ENCODE results near the gene SRGAP1. TPM values are rescaled to one million over a fixed set of nuclear protein-coding genes. Genes with fewer than 3 reads are reported as not detected.

Gene SRGAP1
- total RNA-seq, 1 donor from 2014 or later = 15.8 TPM

GRCh38 chr12:63935361-63935760 lies 90.9 kb downstream of the SRGAP1 start:
- no peak for DNase-seq (ENCODE audit: low spot score)

GRCh38 chr12:63937378-63938316 lies 93.1 kb downstream of the SRGAP1 start:
- no peak for DNase-seq (ENCODE audit: low spot score)

GRCh38 chr12:63940310-63941005 lies 96.0 kb downstream of the SRGAP1 start:
- no peak for DNase-seq (ENCODE audit: low spot score)

DNA sequence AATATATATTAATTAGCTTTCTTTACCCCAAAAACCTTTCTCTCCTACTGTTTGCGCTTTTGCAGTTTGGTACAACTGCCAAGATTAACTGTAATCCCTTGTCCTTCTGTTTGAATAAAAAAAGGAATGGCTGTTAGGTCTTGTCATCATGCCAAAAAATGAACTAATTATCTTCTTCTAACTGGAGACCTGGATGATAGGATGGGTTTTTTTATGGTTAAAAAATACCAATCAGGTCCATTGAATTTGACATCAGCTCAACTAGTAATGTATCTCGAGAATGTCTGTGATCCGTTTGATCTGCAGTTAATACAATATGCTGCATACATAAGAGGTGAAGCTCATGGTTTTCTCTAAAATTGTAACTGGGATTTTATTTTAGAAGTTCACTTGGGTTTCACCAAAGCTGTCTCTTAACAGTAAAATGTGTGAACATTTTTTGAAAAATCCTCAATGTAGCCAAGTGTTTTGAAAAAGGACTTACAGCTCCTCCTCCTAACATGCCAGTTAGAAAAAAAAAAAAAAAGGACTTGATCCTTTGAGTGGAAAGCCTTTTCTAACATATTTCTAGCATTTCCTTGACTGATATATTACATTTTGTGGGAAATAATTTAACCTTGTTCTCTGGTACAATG lies 96.8 kb downstream of the SRGAP1 start:
- no peak for DNase-seq (ENCODE audit: low spot score)

- DNase-seq (ENCODE audit: low spot score) = no peak
Observed at GRCh38 chr12:63941879-63942278, 97.4 kb downstream of the SRGAP1 start.

DNA sequence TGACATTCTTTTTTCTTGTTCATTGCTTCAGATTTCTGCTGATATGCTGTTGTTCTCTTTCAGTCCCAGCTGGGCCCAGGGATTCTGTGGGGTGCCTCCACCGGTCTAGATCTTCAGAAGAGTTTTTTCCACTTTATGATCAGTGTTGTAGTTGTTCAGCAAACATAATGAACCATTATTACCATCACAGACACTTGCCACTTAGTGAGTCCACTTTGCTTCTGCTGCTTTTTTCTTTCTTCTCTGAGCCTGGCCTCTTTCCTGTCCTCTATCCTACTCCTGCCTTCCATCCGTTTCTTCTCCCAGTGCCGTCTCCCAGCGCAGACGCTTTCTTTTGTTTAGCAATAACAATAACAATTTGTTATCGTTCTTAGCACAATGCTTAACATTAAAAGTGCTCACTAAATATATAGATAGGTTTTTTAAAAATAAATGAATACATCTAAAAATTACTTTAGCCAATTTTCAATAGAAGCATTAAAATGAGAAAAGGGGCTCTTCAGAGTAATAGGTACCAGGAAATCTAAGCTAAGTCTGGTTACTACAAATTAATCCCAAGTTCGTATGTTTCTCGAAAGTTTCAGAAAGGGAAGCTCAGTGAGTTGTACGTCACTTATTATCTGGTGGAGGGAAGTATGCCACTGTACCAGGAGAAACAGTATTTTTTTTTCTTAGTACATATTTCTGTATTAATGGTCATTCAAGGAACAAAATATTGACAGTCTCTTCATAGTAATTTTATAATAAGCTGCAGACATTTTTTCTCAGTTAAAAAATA lies 98.2 kb downstream of the SRGAP1 start:
- DNase-seq (ENCODE audit: low spot score) = no peak

- DNase-seq (ENCODE audit: low spot score) = no peak
Observed at GRCh38 chr12:63944034-63944579, 99.6 kb downstream of the SRGAP1 start.

- DNase-seq (ENCODE audit: low spot score) = no peak
Observed at GRCh38 chr12:63944586-63945228, 100.2 kb downstream of the SRGAP1 start.

DNA sequence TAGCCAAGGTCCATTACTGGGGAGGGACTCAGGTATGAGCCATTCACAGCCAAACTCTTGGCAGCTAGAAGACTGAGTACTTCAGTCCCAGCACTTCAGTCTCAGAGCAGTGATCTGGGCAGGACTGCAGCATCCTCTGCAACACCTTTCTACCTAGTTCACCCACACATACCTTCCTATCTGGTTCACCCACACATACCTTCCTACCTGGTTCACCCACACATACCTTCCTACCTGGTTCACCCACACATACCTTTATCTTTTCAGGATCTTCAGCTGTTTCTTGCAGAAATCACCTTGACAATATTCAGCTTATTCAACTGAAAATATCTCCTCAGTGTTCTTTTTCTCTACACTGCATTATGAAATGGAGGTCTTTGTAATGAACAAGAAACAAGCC lies 101.3 kb downstream of the SRGAP1 start:
- no peak for DNase-seq (ENCODE audit: low spot score)

- no peak for DNase-seq (ENCODE audit: low spot score)
Observed at GRCh38 chr12:63948211-63948610, 103.7 kb downstream of the SRGAP1 start.

- DNase-seq (ENCODE audit: low spot score) = no peak
Observed at GRCh38 chr12:63949902-63950301, 105.4 kb downstream of the SRGAP1 start.

DNA sequence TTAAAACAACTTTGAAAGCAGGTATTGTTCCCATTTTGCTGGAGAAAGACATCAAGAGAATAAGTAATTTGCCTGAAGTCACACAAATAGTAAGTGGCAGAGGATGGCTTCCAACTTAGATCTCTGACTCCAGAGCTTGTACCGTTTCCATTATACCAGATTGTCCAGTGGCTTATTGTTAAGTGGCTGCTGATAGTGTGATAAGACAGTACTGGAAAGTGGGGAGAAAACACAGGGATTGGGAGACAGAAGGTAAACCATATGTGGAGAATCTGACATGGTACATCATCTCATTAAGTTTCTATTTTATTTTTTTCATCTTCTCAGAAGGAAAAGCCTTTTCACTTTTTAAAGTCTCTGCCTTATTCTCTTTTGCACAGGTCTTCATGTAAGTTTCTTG lies 108.5 kb downstream of the SRGAP1 start:
- no peak for DNase-seq (ENCODE audit: low spot score)

DNA sequence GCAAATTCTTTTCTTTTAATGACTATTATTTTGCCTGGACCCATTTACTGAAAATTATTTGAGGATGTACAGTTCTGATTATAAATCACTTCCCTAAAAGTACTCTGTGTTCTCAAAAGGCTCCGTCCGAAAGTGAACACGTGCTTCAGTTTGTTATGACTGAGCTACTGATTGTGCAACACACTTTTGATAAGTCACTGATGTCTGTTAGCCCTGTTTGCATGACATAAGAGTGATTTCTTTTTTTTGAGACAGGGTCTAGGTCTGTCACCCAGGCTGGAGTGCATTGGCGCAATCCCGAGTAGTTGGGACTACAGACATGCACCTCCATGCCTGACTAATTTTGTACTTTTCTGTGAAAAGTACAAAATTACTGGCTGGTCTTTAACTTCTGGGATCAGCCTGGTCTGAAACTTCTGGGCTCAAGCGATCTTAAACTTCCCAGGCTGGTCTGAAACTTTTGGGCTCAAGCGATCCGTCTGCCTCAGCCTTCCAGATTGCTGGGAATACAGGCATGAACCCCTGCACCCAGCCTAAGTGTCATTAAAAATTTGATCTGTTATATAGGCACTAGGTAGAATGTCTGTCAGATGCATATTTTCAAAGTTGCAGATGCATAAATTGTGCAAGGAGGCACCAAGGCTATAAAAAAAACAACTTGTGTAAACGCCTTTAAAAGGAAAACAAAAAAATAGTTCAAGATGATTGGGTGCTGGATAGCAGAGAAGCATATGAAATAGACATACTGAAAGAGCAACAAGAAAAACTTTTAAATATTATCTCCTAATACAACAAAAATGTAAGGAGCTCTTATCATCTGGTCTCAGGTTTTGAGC lies 111.5 kb downstream of the SRGAP1 start:
- no peak for DNase-seq (ENCODE audit: low spot score)

DNA sequence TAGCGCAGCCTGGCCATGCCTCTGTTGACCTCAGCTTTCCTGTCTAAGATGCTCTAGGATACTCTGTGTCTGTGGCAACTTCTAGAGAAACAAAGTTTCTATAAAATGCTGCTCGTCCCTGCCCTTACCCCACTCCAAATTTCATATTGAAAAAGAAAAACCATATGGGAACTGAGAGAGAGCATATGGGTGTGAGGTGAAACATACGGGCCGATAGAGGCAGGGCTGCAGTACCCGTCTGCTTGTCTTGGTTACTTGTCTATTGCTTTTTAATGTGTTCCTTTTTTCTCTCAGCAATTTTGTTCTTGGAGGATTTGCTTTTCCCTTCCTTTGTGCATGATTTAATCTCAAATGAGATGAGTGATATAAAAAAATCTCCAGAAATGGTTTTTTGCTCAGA lies 113.0 kb downstream of the SRGAP1 start:
- DNase-seq (ENCODE audit: low spot score) = no peak

GRCh38 chr12:63958876-63959580 lies 114.5 kb downstream of the SRGAP1 start:
- DNase-seq (ENCODE audit: low spot score) = no peak

- DNase-seq (ENCODE audit: low spot score) = no peak
Observed at GRCh38 chr12:63961048-63961447, 116.5 kb downstream of the SRGAP1 start.

- no peak for DNase-seq (ENCODE audit: low spot score)
Observed at GRCh38 chr12:63961543-63961942, 117.0 kb downstream of the SRGAP1 start.

DNA sequence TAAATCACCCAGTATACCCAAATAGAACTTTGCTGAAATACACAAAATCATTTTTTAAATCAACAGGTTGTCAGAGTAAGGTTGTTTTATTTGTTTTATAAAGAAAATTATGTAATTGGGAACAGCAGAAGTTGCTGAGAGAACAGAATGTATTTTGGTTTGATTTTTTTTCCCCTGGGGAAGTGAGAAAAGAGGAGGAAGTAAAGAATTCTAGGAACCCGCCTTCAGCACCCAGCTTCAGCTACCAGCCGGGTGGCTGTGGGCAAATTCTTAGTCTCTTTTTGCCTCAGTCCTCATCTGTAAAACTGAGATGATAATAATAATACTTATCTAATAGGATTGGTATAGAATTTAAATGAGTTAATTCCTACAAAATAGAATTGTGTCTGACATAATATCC lies 119.4 kb downstream of the SRGAP1 start:
- no peak for DNase-seq (ENCODE audit: low spot score)

GRCh38 chr12:63964301-63964700 lies 119.8 kb downstream of the SRGAP1 start:
- no peak for DNase-seq (ENCODE audit: low spot score)

All from ureter (tissue), 1 donor.